K562 (cell line): ENCODE data around the gene FMNL3. TPM values are rescaled to one million over a fixed set of nuclear protein-coding genes. Genes with fewer than 3 reads are reported as not detected.
A peak's percentile ranks its signal among the peaks of the same experiment; 100 is the strongest.

Experiments
- ATF6 ChIP-seq: sonication (generic); formaldehyde crosslinking; IDR thresholded peaks from 2 replicates; pipeline ENCODE4 v1.4.0; 2020; ENCODE audit warnings: mild to moderate bottlenecking, missing genetic modification reagents
- CAMTA2 ChIP-seq: fragments of 250-450 bp; sonication (Bioruptor Pico); conservative IDR thresholded peaks from 2 replicates; pipeline ENCODE4 v1.5.1; 2022
- HMGN3 ChIP-seq: IDR thresholded peaks from 2 replicates; pipeline ENCODE4 v1.6.1; 2011; ENCODE audit warnings: borderline replicate concordance, low read depth, mild to moderate bottlenecking, mixed read lengths, low read length; ENCODE audit not compliant: insufficient read length; ENCODE audit errors: extremely low read depth
- MITF ChIP-seq: IDR thresholded peaks from 2 replicates; pipeline ENCODE4 v1.6.1; 2014; ENCODE audit warnings: antibody characterized with exemption
- NFRKB ChIP-seq: fragments of 450-650 bp; IDR thresholded peaks from 2 replicates; pipeline ENCODE4 v1.6.1; 2016; ENCODE audit warnings: low read depth
- RBM39 ChIP-seq: fragments of 200-400 bp; formaldehyde crosslinking; optimal IDR thresholded peaks from 2 replicates; pipeline ENCODE3; 2018; ENCODE audit warnings: low read depth, low read length
- ZFX ChIP-seq: sonication (generic); formaldehyde crosslinking; IDR thresholded peaks from 2 replicates; pipeline ENCODE4 v1.8.0; 2022; ENCODE audit warnings: mild to moderate bottlenecking, missing genetic modification reagents, moderate library complexity
- ZNF699 ChIP-seq: fragments of 250-450 bp; sonication (Bioruptor Pico); IDR thresholded peaks from 2 replicates; pipeline ENCODE4 v1.8.0; 2021; ENCODE audit warnings: mild to moderate bottlenecking, moderate library complexity; ENCODE audit not compliant: insufficient replicate concordance
- polyA plus RNA-seq, 8 experiments: library from polyadenylated mRNA; depleted of rRNA in 4 of 8; stranded (reverse) in 5 of 8; unstranded in 3 of 8; fragments of >200 nt; fragmentation: Nextera tagmentation in 2 of 8; fragmentation: Illumina TruSeq in 1 of 8; extraction: Ambion mirVana in 2 of 8; extraction: Trizol in 1 of 8; gene quantifications; 2 replicates each; pipeline versions ENCODE4 v1.2.1 to v1.2.3, GENCODE V29; 2011 to 2014; ENCODE audit warnings: inconsistent platforms in 1 of 8, missing spikeins in 1 of 8
- total RNA-seq, 7 experiments: library from RNA; depleted of rRNA in 6 of 7; stranded (reverse); fragments of >200 nt in 6 of 7; fragmentation: Illumina TruSeq in 2 of 7; extraction: Trizol in 2 of 7; gene quantifications; 2 replicates each; pipeline versions ENCODE4 v1.2.1 to v1.2.3, GENCODE V29; 2011 to 2021; ENCODE audit warnings: low replicate concordance in 1 of 7

FMNL3 gene
- total and polyA plus RNA-seq, 9 of the 15 experiments (the other 6 are each of a cell fraction or from before 2014, with no cell fraction given): 0.49 to 14.4 (median 6.8) TPM

- TF ChIP-seq ZNF699: no peak
- peak; percentile 26 for TF ChIP-seq HMGN3
- TF ChIP-seq CAMTA2: no peak
- TF ChIP-seq MITF: no peak
- peak; percentile 28; the same call in 1 of the 2 replicates for TF ChIP-seq ATF6
- TF ChIP-seq NFRKB: no peak
- peak; percentile 91 for TF ChIP-seq ZFX (CRISPR knock-in tag)
- no peak for TF ChIP-seq RBM39
These were observed 34.8 kb upstream of the FMNL3 start (continued) for GRCh38 chr12:49741882-49742620.
